ENCODE results near the gene LFNG.

The LFNG gene

GRCh38 chr7:2519119-2519930 is at the start of gene LFNG:
TSS of gene LFNG (plus strand) at chr7:2519774. CDS start at chr7:2519862, 88 bp downstream.
- DNase-seq (ENCODE audit: low spot score): peak; percentile 85

GRCh38 chr7:2470204-2471021 is 49.2 kb upstream of the LFNG start:
- DNase-seq (ENCODE audit: low spot score): no peak

GRCh38 chr7:2471022-2471329 is 48.6 kb upstream of the LFNG start:
- no peak for DNase-seq (ENCODE audit: low spot score)

- peak; percentile 93 for DNase-seq (ENCODE audit: low spot score)
Observed at GRCh38 chr7:2471396-2471795, 48.2 kb upstream of the LFNG start.

GRCh38 chr7:2472739-2473138 is 46.8 kb upstream of the LFNG start:
- DNase-seq (ENCODE audit: low spot score): no peak

- DNase-seq (ENCODE audit: low spot score): no peak
Observed at GRCh38 chr7:2473496-2474180, 45.9 kb upstream of the LFNG start.

- DNase-seq (ENCODE audit: low spot score): no peak
Observed at GRCh38 chr7:2474224-2474623, 45.4 kb upstream of the LFNG start.

GRCh38 chr7:2474813-2475677 is 44.5 kb upstream of the LFNG start:
- no peak for DNase-seq (ENCODE audit: low spot score)

- DNase-seq (ENCODE audit: low spot score): no peak
Observed at GRCh38 chr7:2475678-2476015, 43.9 kb upstream of the LFNG start.

- no peak for DNase-seq (ENCODE audit: low spot score)
Observed at GRCh38 chr7:2476298-2476697, 43.3 kb upstream of the LFNG start, which contains the start of gene GRIFIN. TSS of gene GRIFIN (minus strand) at chr7:2476398. CDS start at chr7:2476383, 15 bp downstream.

- no peak for DNase-seq (ENCODE audit: low spot score)
Observed at GRCh38 chr7:2476776-2477446, 42.7 kb upstream of the LFNG start.

- peak; percentile 75 for DNase-seq (ENCODE audit: low spot score)
Observed at GRCh38 chr7:2477447-2478398, 41.9 kb upstream of the LFNG start.

- DNase-seq (ENCODE audit: low spot score): no peak
Observed at GRCh38 chr7:2478399-2478785, 41.2 kb upstream of the LFNG start.

- DNase-seq (ENCODE audit: low spot score): no peak
Observed at GRCh38 chr7:2478800-2479199, 40.8 kb upstream of the LFNG start.

- DNase-seq (ENCODE audit: low spot score): no peak
Observed at GRCh38 chr7:2479276-2480069, 40.1 kb upstream of the LFNG start.

- DNase-seq (ENCODE audit: low spot score): no peak
Observed at GRCh38 chr7:2480070-2480408, 39.5 kb upstream of the LFNG start.

GRCh38 chr7:2481195-2481594 is 38.4 kb upstream of the LFNG start:
- no peak for DNase-seq (ENCODE audit: low spot score)

- DNase-seq (ENCODE audit: low spot score): no peak
Observed at GRCh38 chr7:2482725-2483451, 36.7 kb upstream of the LFNG start.

GRCh38 chr7:2483494-2483893 is 36.1 kb upstream of the LFNG start:
- DNase-seq (ENCODE audit: low spot score): no peak

Data from kidney capillary endothelial cell (primary cell).